GM12873 (cell line): ENCODE data around the gene CACNG4.

ENCODE experiments used
- TF ChIP-seq, protein P1 (sequence below): IDR thresholded peaks from 2 replicates; pipeline ENCODE4 v1.5.1; 2012; ENCODE audit warnings: low read depth, mild to moderate bottlenecking, moderate library complexity, low read length, control low read depth; ENCODE audit not compliant: insufficient read depth; ENCODE audit errors: missing control alignments

The CACNG4 gene

DNA sequence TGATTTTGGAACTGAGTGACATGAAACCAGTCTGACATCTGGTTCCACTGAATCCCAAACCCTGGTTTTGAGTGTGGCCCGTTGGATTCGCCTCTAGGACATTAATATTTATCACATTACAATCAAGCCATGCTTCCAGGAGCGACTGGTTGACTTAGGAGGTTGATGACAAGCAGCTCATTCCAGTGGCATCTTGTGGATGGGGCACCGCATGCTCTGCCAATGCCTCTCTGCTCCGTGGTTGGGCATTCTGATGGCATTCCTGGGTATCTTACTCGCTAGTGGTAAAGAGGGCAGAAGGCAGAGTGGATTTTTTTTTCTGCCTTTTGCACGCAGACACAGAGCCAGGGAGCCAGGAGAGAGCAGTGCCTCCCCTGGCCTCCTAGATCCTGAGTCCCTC is 31.4 kb downstream of the CACNG4 start:
- TF ChIP-seq, protein P1, sequence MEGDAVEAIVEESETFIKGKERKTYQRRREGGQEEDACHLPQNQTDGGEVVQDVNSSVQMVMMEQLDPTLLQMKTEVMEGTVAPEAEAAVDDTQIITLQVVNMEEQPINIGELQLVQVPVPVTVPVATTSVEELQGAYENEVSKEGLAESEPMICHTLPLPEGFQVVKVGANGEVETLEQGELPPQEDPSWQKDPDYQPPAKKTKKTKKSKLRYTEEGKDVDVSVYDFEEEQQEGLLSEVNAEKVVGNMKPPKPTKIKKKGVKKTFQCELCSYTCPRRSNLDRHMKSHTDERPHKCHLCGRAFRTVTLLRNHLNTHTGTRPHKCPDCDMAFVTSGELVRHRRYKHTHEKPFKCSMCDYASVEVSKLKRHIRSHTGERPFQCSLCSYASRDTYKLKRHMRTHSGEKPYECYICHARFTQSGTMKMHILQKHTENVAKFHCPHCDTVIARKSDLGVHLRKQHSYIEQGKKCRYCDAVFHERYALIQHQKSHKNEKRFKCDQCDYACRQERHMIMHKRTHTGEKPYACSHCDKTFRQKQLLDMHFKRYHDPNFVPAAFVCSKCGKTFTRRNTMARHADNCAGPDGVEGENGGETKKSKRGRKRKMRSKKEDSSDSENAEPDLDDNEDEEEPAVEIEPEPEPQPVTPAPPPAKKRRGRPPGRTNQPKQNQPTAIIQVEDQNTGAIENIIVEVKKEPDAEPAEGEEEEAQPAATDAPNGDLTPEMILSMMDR = no peak

DNA sequence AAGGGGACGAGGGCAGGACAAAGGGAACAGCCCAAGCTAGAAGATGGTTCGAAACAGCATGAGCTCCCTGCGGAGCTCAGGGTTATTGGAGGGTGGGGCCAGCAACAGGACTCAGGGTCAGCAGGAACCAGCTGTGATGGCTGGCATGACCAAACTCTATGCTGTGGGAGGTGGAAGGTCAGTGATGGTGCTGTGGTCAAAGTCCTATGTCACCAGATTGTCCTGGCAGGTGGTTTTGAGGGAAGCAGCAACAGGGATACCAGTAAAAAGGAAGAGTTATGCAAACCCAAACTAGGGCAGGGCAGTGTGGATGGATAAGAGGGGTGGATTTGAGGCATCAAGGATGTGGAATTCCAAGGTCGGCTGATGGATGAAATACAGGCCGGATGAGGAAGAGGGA is 32.4 kb downstream of the CACNG4 start:
- TF ChIP-seq, protein P1 = no peak

DNA sequence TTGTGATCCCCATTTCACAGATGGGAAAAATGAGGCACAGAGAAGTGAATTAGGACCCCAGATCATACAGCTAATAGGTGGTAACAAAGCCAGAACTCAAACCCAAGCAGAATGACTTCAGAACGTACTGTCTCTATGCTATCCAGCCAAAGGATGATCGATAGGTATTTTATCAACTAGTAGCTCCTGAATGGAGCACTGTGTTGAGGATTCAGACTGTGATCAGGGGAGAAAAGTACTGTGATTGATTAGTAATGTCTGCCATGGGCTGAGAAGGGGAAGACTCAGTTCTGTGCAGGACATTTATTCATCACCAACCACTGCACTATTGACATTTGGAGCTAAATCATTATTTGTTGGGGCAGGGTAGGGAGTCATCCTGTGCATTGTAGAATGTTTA is 38.7 kb downstream of the CACNG4 start:
- TF ChIP-seq, protein P1 = no peak

DNA sequence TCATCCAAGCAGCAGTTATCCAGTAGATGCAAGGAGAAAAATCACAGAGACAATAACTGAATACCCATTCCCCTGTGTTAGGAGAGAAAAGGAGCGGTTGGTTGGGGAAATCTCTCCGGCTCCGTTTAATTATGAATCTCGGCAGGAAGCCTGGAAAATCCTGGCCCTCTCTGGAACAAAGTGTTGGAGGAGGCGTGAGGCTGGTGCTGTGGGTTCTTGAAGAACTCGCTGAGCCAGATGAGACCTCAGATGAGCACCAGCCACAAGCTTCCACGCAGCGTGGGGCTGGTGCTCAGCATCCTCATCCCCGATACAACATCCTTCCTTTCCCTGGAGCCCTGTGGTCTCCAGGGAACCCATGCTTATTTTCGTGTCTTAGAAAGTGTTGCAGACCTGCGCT is 39.7 kb downstream of the CACNG4 start:
- TF ChIP-seq, protein P1 = no peak

DNA sequence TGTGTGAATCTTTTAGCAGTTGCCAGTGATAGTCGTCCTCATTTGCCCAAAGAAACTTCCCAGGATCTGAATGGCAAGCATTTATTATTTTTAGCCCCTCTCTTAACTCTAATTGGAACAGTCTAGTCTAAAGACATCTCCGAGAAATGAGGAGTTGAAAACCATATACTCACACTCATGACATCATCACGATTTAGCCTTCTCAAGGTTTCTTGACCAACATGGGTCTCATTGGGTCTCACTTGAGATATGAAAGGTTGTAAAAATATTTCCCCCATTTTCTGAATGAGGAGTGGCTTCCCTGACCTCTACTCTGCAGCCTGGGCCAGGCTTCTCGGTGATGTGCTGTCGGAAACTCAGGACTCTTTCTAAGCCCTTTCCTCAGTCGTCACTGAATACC is 42.8 kb downstream of the CACNG4 start:
- TF ChIP-seq, protein P1 = no peak

GRCh38 chr17:67008101-67008500 is 43.6 kb downstream of the CACNG4 start:
- TF ChIP-seq, protein P1 = no peak

DNA sequence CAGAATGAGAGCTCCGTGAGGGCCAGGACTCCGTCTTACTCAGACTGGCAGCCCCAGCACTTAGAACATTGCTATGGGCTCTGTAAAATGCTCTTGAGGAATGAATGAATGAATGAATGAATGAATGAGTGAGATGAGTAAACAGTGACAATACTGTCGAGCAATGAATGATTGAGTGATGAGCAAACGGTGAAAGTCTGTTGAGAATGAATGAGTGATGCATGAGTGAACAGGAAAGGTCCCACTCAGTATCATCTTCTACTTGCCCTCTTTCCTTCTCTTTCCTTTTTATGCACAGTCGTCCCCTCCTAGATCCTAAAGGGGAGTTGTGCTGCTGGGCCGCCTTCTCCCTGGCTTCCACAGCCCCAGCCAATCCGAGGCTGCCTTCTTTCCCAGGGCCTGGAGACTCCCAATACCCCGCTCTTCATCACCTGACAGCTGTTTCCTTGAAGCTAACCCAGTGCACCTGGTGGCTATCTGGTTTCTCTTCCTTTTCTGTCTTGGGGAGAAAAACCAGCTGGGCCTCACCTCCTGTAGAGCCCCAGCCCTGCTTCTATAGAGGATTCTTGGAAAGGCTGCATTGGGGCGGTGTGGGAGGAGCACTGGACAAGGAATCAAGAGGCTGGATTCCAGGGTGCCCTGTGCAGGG is 47.1 kb downstream of the CACNG4 start:
- TF ChIP-seq, protein P1 = no peak
